K562 (cell line): Measurements from ENCODE around the gene ARHGEF4. TPM values are rescaled to one million over a fixed set of nuclear protein-coding genes. Genes with fewer than 3 reads are reported as not detected.

ENCODE experiments used
- BRD9 ChIP-seq: fragments of 450-650 bp; IDR thresholded peaks from 2 replicates; pipeline ENCODE4 v1.6.1; 2018; ENCODE audit warnings: low read depth; ENCODE audit not compliant: partially characterized antibody
- CBFA2T3 ChIP-seq: fragments of 450-650 bp; IDR thresholded peaks from 2 replicates; pipeline ENCODE4 v1.6.1; 2017
- CHD7 ChIP-seq: fragments of 200-600 bp; sonication (generic); IDR thresholded peaks from one replicate; pipeline ENCODE4 v1.6.1; 2012; ENCODE audit warnings: mild to moderate bottlenecking, low read depth, low read length, inconsistent platforms
- HLTF ChIP-seq: fragments of 450-650 bp; IDR thresholded peaks from 2 replicates; pipeline ENCODE4 v1.6.1; 2016
- MYC ChIP-seq, 2 experiments: fragments of 250-450 bp in 1 of 2; sonication (Bioruptor Pico) in 1 of 2; IDR thresholded peaks; 2 replicates each; pipeline versions ENCODE4 v1.5.1 to v1.6.1; 2012 to 2021; ENCODE audit warnings: low read depth in 2 of 2, borderline replicate concordance in 1 of 2, improper control_type of control experiment in 1 of 2, low read length in 1 of 2, mild to moderate bottlenecking in 1 of 2, moderate library complexity in 1 of 2
- PATZ1 ChIP-seq: fragments of 250-450 bp; sonication (Bioruptor Pico); IDR thresholded peaks from 2 replicates; pipeline ENCODE4 v1.5.0; 2020; ENCODE audit warnings: mild to moderate bottlenecking, borderline replicate concordance
- PRPF4 ChIP-seq: fragments of 200-400 bp; formaldehyde crosslinking; IDR thresholded peaks from one replicate; pipeline ENCODE4 v1.6.1; 2017; ENCODE audit warnings: low read length, low read depth, mild to moderate bottlenecking; ENCODE audit not compliant: insufficient read depth, poor library complexity, severe bottlenecking
- SMAD4 ChIP-seq: fragments of 250-450 bp; sonication (Bioruptor Pico); conservative IDR thresholded peaks from 2 replicates; pipeline ENCODE4 v1.8.0; 2021; ENCODE audit warnings: inconsistent platforms, mild to moderate bottlenecking, moderate library complexity
- SNIP1 ChIP-seq: fragments of 450-650 bp; IDR thresholded peaks from 2 replicates; pipeline ENCODE4 v1.7.1; 2017; ENCODE audit warnings: low read depth, mild to moderate bottlenecking
- SNRNP70 ChIP-seq: fragments of 200-400 bp; formaldehyde crosslinking; optimal IDR thresholded peaks from 2 replicates; pipeline ENCODE3; 2017; ENCODE audit warnings: low read depth, low read length
- polyA plus RNA-seq, 8 experiments: library from polyadenylated mRNA; depleted of rRNA in 4 of 8; stranded (reverse) in 5 of 8; unstranded in 3 of 8; fragments of >200 nt; fragmentation: Nextera tagmentation in 2 of 8; fragmentation: Illumina TruSeq in 1 of 8; extraction: Ambion mirVana in 2 of 8; extraction: Trizol in 1 of 8; gene quantifications; 2 replicates each; pipeline versions ENCODE4 v1.2.1 to v1.2.3, GENCODE V29; 2011 to 2014; ENCODE audit warnings: inconsistent platforms in 1 of 8, missing spikeins in 1 of 8
- total RNA-seq, 7 experiments: library from RNA; depleted of rRNA in 6 of 7; stranded (reverse); fragments of >200 nt in 6 of 7; fragmentation: Illumina TruSeq in 2 of 7; extraction: Trizol in 2 of 7; gene quantifications; 2 replicates each; pipeline versions ENCODE4 v1.2.1 to v1.2.3, GENCODE V29; 2011 to 2021; ENCODE audit warnings: low replicate concordance in 1 of 7

The ARHGEF4 gene
- total and polyA plus RNA-seq, 9 of the 15 experiments (the other 6 are each of a cell fraction or from before 2014, with no cell fraction given) = not detected

GRCh38 chr2:131093696-131094462 is 257.2 kb downstream of the ARHGEF4 start (continued):
- TF ChIP-seq CHD7 (no peak), MYC (IDR thresholded peaks at IDR 0.05; ENCODE audit: low read depth, low read length) (no peak), MYC (CRISPR knock-in tag; IDR thresholded peaks at IDR 0.05; ENCODE audit: borderline replicate concordance, low read depth) (peak; percentile 19; the same call in 1 of the 2 replicates), SNIP1 (no peak), PATZ1 (CRISPR knock-in tag) (no peak), PRPF4 (no peak), BRD9 (no peak), SMAD4 (no peak), HLTF (no peak), SNRNP70 (no peak), CBFA2T3 (no peak)
